PC-9 (cell line): Measurements from ENCODE around the gene FATE1. TPM values are rescaled to one million over a fixed set of nuclear protein-coding genes. Genes with fewer than 3 reads are reported as not detected.

Experiments
- BruUV-seq: library from RNA; stranded (reverse); fragments of 400-500 nt; replicated peaks from 2 replicates; lab custom pipeline; 2021; lab: Mats Ljungman, UMichigan
- CTCF ChIA-PET: fragments of 300-600 bp; sonication (Branson Sonifier 250); formaldehyde crosslinking; loops from one replicate; lab custom pipeline; 2022; ENCODE audit warnings: antibody characterized with exemption; lab: Charles Lee
- POLR2A ChIA-PET: fragments of 300-600 bp; sonication (Branson Sonifier 250); formaldehyde crosslinking; loops from one replicate; lab custom pipeline; 2022; ENCODE audit warnings: antibody characterized with exemption; ENCODE audit not compliant: unreplicated experiment; lab: Charles Lee
- DNase-seq, 2 experiments: peaks; one replicate each; pipeline versions ENCODE4 v3.0.0 to v3.0.0-alpha.2; 2015 to 2022; ENCODE audit warnings: mixed read lengths in 1 of 2
- H2AFZ ChIP-seq: fragments of 200-600 bp; sonication (generic); 2 replicates; pipeline ENCODE4 v1.8.1; 2017; ENCODE audit warnings: antibody characterized with exemption
- H3F3A ChIP-seq: fragments of 200-600 bp; sonication (generic); 2 replicates; pipeline ENCODE4 v1.8.1; 2017; ENCODE audit warnings: antibody characterized with exemption, mild to moderate bottlenecking, low read depth; ENCODE audit not compliant: insufficient read depth
- H3K27ac ChIP-seq: fragments of 200-600 bp; sonication (generic); 2 replicates; pipeline ENCODE4 v1.6.1; 2016; ENCODE audit warnings: mixed run types
- H3K27me3 ChIP-seq: fragments of 200-600 bp; sonication (generic); 2 replicates; pipeline ENCODE4 v1.6.1; 2016; ENCODE audit warnings: low read depth, mixed run types; ENCODE audit not compliant: insufficient read depth
- H3K36me3 ChIP-seq: fragments of 200-600 bp; sonication (generic); 2 replicates; pipeline ENCODE4 v1.6.1; 2016; ENCODE audit warnings: low read depth, mixed run types
- H3K4me1 ChIP-seq: fragments of 200-600 bp; sonication (generic); replicated peaks from 2 replicates; pipeline ENCODE4 v1.6.1; 2016; ENCODE audit warnings: mixed run types; ENCODE audit not compliant: insufficient read depth
- H3K4me2 ChIP-seq: fragments of 200-600 bp; sonication (generic); 2 replicates; pipeline ENCODE4 v1.6.1; 2017; ENCODE audit warnings: mixed run types
- H3K4me3 ChIP-seq: fragments of 200-600 bp; sonication (generic); 2 replicates; pipeline ENCODE4 v1.6.1; 2016; ENCODE audit warnings: mixed run types
- H3K79me2 ChIP-seq: fragments of 200-600 bp; sonication (generic); 2 replicates; pipeline ENCODE4 v1.6.1; 2017; ENCODE audit warnings: low read depth, mixed run types
- H3K9me2 ChIP-seq: fragments of 200-600 bp; sonication (generic); 2 replicates; pipeline ENCODE4 v1.8.1; 2017; ENCODE audit warnings: mild to moderate bottlenecking; ENCODE audit not compliant: insufficient read depth
- H3K9me3 ChIP-seq: fragments of 200-600 bp; sonication (generic); 2 replicates; pipeline ENCODE4 v1.8.1; 2016; ENCODE audit warnings: low read depth; ENCODE audit not compliant: insufficient read depth
- H4K20me1 ChIP-seq: fragments of 200-600 bp; sonication (generic); 2 replicates; pipeline ENCODE4 v1.8.1; 2017; ENCODE audit not compliant: insufficient read depth
- CTCF ChIP-seq: fragments of 200-600 bp; sonication (generic); conservative IDR thresholded peaks from 2 replicates; pipeline ENCODE4 v1.6.1; 2017; ENCODE audit warnings: mixed run types, antibody characterized with exemption, mild to moderate bottlenecking, moderate library complexity
- EZH2 ChIP-seq: fragments of 200-600 bp; sonication (generic); IDR thresholded peaks from 2 replicates; pipeline ENCODE4 v1.8.0; 2017; ENCODE audit warnings: antibody characterized with exemption, low read depth
- intact Hi-C: fragments of 100-400 bp; cut with micrococcal nuclease; formaldehyde crosslinking; loops from one replicate; pipeline ENCODE4 v1.10.0; 2022; ENCODE audit not compliant: unreplicated experiment
- total RNA-seq: library from RNA; stranded (reverse); gene quantifications from 2 replicates; pipeline ENCODE4 v1.2.3, GENCODE V29; 2021

The FATE1 gene
- total RNA-seq, 1 experiment from 2014 or later, result not detected

DNA sequence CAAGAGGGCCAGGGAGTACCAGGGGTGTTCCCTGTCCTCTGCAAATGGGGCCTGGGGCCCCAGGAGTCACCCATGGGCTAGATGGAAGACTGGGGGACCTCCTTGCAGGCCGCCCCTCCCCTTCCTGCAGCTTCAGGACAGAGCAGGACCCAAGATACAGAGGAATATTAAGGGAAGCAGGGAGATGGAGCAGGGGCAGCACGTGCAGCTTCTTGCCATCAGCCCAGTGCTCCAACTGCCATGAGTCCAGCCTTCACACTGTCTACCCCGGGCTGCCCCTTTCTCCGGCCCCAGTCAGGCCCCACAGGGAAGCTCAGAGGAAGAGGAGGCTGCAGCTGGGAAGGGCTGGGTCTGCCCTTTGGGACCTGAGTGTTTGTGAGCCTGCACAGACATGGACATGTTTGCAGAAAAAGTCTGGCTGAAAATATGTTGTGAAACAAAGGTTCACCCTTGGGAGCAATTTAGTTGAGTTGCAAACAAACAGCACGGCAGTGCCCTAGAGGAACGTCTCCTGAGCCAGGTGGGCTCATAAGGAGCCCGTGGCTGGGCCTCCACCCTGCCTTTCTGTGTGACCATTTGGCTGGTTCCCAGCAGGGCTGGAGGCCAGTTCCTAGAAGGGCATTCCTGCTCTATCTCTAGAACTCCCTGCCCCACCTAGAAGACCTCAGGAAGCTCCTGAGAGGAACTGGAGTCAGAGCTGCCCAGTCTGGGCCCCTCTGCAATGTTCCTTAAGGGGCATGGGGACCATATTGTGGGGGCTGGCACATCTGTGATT, 8.9 kb downstream of the FATE1 start:
- Histone ChIP-seq H3K4me2 (no peak overlapping the region), H3F3A (no peaks in the 10 kb centered on the region), H3K9me3 (no peaks in the 10 kb centered on the region), H3K79me2 (no peaks in the 10 kb centered on the region), H3K4me3 (no peak overlapping the region), H2AFZ (no peak overlapping the region), H4K20me1 (no peaks in the 10 kb centered on the region), H3K9me2 (no peaks in the 10 kb centered on the region), H3K4me1 (no peaks in the 10 kb centered on the region), H3K27me3 (peaks cover 12% of the 10 kb centered on the region; the same call in 1 of the 2 replicates), H3K36me3 (no peaks in the 10 kb centered on the region), H3K27ac (no peak overlapping the region)
- ChIA-PET POLR2A (no interaction called here), CTCF (no interaction called here)
- intact Hi-C loops, result no loop called here
- no TSS peak for BruUV-seq
- no peak for DNase-seq
- TF ChIP-seq EZH2, result no peak
- no peak for TF ChIP-seq CTCF

DNA sequence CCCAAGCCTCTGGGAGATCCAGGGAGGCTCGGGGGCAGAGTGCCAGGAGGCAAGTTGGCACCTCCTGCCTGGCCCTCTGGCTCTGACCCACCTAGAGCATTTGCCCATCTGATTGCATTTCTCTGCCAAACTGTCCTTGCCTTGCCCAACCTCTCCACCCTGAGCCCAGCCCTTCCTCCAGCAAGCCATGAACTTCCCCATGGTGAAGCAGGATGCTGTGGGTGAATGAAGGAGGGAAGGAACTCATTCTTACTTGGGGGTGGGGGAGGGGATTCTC, 9.4 kb downstream of the FATE1 start:
- no peaks in the 10 kb centered on the region for H3K4me1 ChIP-seq
- no peaks in the 10 kb centered on the region for H4K20me1 ChIP-seq
- no peak overlapping the region for H2AFZ ChIP-seq
- ChIA-PET CTCF (no interaction called here), POLR2A (no interaction called here)
- no peak for TF ChIP-seq EZH2
- no peak for TF ChIP-seq CTCF
- no peaks in the 10 kb centered on the region for H3K79me2 ChIP-seq
- H3K9me2 ChIP-seq, result no peaks in the 10 kb centered on the region
- no TSS peak for BruUV-seq
- no peak overlapping the region for H3K4me3 ChIP-seq
- H3K27me3 ChIP-seq, result peaks cover 16% of the 10 kb centered on the region; the same call in 1 of the 2 replicates
- no peak overlapping the region for H3K4me2 ChIP-seq
- H3K27ac ChIP-seq, result no peak overlapping the region
- no peaks in the 10 kb centered on the region for H3F3A ChIP-seq
- DNase-seq, result no peak
- H3K36me3 ChIP-seq, result no peaks in the 10 kb centered on the region
- intact Hi-C loops, result no loop called here
- H3K9me3 ChIP-seq, result no peaks in the 10 kb centered on the region

DNA sequence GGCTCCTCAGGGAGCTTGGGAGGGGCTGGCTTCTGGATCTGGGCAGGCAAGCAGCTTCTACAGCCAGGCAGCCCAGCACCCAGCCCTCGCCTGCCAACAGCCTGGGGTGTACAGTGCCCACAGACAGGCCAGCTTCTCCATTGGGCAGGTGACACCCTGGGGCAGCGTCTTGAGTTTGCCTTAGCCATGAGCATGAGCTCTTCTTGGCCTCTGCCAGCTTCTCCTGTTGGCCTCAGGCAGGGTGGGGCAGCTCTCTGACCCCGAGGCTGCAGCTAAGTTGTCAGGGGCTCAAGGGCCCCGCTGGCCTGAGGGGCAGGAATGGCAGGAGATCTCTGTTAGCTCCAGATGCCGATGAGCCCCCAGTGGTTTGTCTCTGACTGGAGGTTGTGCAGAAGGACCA, 10.9 kb downstream of the FATE1 start:
- CTCF ChIA-PET, result no interaction called here
- Histone ChIP-seq H3K9me3 (no peaks in the 10 kb centered on the region), H3K27me3 (peaks cover 16% of the 10 kb centered on the region), H3K9me2 (no peaks in the 10 kb centered on the region), H3K4me3 (no peak overlapping the region), H2AFZ (no peak overlapping the region), H3K4me2 (no peak overlapping the region), H3K4me1 (no peaks in the 10 kb centered on the region), H3F3A (no peaks in the 10 kb centered on the region), H3K27ac (no peak overlapping the region), H3K36me3 (no peaks in the 10 kb centered on the region), H3K79me2 (no peaks in the 10 kb centered on the region), H4K20me1 (no peaks in the 10 kb centered on the region)
- DNase-seq, result no peak
- intact Hi-C loops, result no loop called here
- BruUV-seq, result no TSS peak
- POLR2A ChIA-PET, result no interaction called here
- TF ChIP-seq EZH2, result no peak
- no peak for TF ChIP-seq CTCF
